ENCODE results near the gene PDLIM3.

Gene PDLIM3

DNA sequence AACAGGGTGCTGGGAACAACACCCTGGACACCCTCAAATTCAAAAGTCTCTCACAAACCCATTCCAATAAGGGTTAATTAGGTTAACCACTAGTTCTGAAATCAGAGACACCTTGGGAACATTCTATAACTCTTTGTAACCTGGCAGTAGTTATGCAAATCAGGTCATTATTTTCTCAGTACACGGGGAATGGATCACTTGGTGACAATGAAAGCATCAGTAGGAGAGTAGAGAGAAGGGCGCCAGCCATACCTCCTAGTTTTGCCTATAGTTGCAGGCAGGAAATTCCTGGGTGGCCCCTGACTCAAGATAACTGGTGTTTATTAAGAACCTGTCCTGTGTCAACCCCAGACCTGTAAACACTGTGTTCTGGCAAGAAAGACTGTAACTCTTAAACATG, 66.3 kb downstream of the PDLIM3 start:
- no peak for DNase-seq

DNA sequence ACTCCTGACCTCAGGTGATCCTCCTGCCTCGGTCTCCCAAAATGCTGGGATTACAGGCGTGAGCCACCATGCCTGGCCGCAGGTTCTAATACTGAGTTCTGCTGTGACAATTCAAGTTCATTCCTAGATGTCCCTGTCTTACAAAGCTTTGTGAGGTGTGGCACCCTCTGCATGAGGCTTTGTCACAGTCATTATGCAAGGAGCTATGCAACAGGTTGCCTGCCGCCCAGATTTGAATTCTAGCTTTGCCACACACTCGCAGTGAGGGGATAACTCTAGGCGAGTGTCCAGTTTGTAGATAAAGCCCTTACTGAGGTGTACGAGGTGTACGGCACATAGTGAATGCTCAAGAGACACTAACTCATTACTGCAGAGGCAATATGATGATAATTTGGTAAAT, 67.3 kb downstream of the PDLIM3 start:
- no peak for DNase-seq

DNA sequence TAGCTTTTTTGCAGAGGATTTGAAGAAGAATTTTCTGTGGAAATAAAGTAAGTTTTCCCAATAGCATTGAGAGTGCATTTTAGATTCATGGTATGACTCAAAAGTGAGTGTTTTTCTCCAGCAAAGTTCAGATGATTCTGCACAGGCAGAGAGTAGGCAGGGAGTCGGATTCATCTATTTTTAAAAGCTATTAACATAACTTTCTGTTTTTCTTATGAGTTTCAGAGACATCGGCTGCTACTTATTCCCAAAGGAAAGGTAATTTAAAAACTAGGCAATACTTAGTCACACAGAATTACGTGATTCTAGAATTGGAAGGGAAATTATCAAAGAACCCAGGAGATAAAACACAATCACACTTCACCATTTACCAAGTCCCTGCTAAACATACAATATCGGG, 68.2 kb downstream of the PDLIM3 start:
- no peak for DNase-seq

DNA sequence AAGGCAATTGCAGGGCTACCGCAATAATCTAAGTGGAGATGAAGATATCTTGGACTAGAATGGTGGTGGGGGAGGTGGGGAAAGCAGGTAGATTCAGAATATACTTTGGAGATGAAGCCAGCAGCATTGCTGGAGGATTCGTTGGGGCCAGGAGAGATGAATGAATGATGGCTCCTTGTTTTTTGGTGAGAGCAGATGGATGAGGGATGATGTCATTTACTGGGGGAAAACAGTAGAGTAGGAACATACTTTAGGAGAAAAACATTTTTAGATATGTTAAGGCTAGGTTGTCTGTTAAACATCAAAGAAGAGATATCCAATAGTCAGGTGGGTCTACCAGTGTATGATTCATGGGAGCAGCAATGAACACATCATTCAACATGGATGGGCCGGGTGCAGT, 69.6 kb downstream of the PDLIM3 start:
- no peak for DNase-seq

DNA sequence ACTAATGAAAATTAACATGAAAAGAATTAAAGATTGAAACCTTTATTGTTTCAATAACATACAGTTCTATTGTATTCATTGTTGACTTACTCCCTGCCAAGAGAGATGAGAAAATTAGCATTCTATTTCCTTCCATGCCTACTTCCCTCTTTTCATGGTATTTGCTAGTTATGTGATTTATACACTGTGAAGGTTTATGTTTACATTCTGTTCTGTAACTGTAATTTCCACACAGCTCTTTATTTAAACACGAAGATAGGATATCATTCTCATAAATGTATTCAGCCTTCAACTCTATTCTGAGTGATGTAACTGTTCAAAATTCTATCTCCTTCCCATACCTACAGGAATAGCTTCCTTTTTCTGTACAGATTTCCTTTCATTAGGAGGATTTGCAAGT, 70.4 kb downstream of the PDLIM3 start:
- DNase-seq, result no peak

DNA sequence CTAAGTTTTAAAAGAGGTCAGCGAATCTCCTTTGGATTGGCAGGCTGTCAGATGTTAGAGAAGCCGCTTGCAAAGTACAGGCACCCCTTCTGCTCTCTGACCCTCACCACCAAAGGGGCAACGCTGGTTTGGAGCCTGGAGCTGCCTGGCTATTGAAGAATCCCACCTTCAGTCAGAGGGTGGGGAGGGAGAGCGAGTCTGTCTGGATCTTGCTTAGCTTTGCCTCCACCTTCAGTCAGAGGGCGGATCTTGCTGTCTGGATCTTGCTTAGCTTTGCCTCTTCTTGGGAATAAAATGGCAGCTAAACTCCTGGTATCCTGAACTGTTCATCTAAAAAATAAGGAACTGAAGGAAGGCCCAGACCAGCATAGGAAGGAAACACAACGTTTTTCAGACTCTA, 71.1 kb downstream of the PDLIM3 start:
- no peak for DNase-seq

DNA sequence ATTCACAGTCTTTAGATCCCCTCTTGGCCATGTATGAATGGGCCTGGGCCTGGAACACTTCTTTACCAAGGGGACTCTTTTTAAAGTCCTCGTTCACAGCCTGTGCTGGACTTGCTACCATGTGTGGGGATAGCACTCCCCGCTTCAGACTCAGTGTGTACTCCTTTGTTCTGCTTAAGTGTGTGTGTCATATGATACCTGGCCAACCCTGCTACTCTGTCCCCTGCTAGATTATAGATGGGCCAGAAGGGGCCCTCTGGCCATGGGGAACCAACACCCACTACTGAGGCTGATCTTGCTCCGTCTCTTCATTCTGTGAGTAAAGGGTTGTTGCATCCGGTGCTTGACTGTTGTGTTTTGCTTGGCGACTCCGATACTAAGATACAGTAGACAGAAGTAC, 71.8 kb downstream of the PDLIM3 start:
- DNase-seq, result no peak

DNA sequence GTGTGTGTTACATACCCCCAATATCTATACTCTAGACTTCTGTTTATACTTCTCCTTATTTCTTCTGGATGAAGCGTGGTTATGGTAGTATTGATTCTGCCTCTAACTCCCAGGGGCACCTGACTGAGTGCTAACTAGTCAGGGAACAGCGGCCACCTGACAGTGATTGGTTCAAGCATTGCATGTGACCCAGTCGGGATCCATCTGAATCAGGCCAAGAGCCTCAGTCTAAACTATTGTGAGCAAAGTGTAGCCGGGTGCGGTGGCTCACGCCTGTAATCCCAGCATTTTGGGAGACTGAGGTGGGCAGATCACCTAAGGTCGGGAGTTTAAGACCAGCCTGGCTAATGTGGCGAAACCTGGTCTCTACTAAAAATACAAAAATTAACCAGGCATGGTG, 73.7 kb downstream of the PDLIM3 start:
- no peak for DNase-seq

DNA sequence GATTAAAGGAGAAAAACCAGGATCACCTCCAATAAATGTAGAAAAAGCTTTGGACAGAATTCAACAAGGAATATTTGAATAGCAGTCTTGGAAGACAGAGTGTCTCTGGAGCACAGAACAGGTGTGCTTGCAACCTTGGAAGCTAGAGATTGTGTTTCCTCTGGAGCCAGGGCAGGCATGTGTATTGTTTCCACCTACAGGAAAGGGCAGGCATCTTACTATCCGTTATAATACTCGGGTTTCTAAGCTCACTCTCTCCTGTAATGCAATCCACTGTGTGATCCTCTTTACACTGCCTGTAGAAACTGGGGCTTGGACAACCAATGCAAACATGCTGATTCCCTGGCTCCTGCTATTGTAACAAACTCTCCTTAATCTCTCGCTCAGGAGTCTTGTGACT, 78.2 kb downstream of the PDLIM3 start:
- no peak for DNase-seq

DNA sequence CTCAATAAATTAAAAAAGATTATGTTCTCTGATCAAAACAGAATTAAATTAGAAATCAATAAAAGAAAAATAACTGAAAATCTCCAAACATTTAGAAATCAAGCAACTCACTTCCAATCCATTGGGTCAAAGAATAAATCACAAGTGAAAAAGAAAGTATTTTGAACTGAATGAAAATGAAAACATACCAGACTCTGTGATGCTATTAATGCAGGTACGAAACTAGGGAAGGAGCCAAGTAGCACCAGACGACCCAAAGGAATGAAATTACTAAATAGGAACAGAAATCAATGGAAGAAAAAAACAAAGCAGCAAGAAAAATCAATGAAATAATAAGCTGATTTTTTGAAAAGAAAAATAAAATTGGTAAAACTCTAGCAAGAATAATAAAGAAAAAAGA, 79.2 kb downstream of the PDLIM3 start:
- no peak for DNase-seq

Measured in RPMI8226 (cell line).